GM21619 (cell line): Measurements from ENCODE around the gene LRRC15.

Experiments
- ATAC-seq: cut with Tn5 transposase; IDR thresholded peaks from one replicate; pipeline ENCODE4 v1.9.1; 2021; ENCODE audit not compliant: unreplicated experiment

Gene LRRC15

DNA sequence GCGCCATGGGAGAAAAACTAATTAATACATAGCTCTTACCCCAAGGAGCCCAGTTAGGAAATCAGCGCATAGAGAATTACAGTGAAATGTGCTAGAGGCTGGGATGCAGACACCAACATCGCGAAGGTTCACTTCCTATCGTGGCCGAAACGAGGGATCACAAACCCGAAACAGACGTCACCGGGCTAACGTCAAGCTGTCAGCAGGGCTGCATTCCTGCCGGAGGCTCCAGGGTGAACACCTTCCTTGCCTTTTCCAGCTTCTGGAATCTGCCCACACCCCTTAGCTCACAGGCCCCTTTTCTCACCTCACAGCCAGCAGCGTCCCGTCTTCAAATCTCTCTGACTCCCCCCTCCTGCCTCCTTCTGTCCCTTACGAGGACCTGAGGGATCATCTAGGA, 16.5 kb upstream of the LRRC15 start:
- no peak for ATAC-seq

DNA sequence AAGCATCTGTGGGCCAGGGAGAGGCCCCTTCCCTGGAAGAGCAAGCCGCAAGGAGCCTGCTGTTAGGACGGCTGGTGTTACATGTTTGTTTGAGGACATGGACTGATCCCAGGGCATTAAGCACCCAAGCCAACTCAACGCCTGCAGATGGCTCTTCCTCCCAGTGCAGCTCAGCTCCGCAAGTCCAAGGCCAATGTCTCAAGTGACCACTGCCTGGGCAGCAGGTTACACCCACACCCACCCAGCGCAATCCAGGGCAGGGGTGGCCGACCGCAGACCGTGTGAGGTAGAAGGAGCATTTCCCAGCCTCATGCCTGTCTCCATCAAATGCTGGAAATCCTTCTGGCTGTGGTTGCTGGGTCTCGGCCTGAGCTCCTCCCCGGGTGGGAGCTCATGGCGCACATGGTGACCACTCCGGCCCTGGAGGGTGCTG, 15.0 kb upstream of the LRRC15 start:
- ATAC-seq: no peak

DNA sequence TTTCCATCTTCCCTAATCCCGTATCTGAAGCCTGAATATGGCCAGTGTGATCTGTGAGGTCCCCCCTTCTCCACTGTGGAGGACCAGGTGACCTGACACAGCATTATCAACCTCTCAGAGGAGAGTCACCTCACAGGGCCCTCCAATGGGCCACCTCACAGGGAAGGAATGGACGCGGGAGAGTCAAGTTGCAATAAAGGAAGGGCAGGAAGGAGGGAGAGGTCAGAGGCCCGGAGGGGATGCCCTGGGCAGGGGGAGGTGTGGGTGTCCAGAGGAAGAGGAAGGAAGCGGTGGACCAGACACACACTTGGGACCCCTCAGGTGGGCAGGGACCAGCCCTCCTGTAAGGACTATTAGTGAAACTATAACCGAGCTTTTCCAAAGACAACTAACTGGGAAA, 14.6 kb upstream of the LRRC15 start:
- ATAC-seq: no peak

DNA sequence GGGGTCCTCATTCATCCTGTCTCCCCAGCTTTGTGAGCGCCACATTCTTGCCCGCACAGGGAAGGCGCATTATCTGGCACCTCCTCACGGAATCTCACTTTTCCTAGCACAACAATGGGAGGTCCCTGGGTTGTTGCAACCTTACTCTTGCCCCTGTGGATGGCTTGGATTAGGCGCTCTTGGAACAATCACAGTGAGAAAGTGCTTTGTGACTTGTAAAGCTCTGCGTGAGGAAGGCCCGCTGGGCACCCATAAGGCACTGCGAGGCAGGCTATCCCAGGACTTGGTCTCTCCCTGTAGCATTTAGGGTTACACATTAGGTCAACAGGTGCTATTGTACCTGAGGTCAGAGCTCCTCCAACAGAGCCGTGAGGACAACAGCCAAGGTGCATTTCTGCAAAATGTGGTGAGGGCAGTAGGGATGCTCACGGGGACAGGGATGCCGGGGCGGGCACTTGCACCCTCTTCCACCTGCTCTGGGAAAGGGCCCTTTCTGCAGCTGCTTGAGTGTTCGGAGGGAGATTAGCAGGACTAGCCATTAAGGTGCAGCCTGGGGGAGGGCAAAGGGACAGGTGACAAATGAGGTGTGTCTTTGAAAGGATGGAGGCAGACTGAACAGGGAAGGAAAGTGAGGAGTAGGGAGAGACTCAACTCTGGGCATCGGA, 13.9 kb upstream of the LRRC15 start:
- no peak for ATAC-seq

DNA sequence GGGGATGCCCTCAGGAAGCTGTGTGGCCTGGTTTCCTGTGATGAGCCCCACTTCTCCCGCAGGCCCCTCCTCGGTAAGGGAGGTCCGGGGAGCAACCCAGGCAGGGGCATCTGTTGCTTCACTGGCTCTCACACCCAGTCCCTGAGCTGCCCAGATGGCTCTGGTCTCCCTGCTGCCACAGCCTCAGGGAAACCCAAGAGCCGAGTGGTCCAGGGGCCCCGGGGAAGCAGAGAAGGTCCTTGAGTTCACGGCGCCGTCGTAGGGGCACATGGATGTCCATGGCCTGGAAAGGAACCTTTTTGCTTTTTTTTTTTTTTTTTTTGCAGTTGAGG, 13.3 kb upstream of the LRRC15 start:
- ATAC-seq: no peak

DNA sequence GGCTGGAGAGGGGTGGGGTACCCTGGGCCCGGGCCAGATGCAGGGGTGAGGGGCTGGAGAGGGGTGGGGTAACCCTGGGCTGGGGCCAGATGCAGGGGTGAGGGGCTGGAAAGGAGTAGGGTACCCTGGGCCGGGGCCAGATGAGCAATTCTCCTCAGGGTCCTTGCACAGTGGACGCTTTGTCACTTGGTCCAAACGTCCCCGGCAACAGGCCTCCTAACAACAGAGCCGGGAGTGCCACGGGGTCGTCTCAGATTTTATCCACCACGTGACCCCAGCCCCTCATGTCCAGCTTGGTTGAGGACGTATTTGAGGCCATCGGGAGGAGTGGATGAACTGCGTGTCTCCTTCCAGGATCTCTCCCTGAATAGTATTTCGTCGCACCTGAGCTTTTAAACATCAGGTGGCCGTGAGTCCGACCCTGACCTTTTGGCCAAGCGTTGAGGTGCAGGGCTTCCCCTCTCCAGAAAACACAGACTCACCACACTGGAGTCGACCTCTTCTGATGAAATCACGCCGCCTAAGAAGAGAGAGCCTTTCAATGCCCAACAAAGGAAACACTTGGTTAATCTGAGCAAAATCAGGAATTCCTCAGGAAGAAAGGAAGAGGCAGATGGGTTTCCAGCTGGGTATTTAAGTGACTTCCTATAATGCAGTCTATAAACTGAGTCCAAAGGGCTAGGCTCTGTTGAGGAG, 12.8 kb upstream of the LRRC15 start:
- no peak for ATAC-seq

DNA sequence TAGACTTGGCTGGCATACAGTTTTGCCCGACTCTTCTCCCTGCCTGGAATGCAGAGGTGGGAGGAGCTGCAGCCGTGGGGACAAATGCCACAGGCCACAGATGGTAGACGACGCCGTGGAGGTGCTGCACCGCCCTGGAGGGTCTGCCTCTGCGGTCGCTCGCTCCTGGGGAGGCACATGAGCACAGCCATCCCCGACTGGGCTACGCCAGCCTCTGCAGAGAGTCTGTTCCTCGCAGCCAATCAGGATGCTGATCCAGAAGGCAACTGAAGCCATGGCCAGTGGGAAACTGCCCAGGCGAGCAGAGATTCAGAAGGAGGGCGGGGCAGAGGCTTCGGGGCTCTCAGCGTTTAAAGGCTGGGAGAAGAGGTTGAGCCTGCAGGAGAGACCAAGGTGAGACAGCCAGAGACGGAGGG, 11.9 kb upstream of the LRRC15 start:
- no peak for ATAC-seq

DNA sequence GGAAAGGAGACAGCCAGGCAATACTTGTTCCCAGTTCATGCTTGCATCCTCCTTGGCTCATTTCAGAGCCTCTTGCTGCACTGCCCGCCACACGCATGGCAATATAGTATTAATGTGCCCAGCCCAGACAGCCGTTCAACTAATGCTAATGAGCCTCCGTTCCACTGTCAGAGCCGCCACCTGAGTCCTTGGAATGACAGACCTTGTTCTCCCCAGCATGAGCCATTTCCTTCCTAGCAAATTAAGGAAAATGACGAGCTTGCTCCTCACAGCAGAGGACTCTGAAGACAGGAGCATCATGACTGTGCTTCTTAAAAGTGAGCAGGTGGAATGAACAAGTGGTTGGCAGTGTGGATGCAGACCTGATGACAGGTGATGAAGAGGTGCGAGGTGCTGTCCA, 10.8 kb upstream of the LRRC15 start:
- ATAC-seq: no peak

DNA sequence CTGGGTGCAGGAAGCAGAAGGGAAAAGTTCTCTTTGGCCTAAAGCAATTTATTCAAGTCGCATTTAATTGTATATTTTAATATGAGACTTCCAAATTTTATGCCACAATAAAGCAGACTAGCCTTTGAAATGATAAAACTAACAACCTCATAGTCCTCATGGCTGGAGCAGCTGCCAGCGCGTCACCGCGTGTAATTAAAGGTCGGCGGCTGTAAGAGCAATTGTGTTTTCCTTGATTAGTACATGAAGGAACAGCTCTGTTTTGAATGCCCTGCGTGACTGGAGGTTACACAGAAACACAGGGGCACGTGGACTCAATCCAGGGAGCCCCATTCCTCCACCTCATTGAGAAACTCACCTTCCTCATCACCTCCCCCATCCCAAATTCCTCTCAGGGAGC, 10.1 kb upstream of the LRRC15 start:
- no peak for ATAC-seq

DNA sequence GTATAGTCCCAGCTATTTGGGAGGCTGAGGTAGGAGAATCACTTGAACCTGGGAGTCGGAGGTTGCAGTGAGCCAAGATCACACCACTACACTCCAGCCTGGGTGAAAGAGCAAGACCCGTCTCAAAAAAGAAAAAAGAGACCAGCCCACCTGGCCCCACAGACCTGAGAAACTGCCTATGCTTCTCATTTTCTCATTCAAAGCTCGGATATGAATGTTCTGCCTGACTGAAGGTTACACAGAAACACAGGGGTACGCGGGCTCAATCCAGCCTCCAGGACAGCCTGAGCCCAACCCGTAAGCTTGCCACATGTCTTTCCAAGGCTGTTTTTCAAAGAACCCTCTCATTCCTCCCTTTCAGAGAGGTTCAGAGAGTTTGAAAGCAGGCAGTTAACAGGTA, 9.7 kb upstream of the LRRC15 start:
- no peak for ATAC-seq

DNA sequence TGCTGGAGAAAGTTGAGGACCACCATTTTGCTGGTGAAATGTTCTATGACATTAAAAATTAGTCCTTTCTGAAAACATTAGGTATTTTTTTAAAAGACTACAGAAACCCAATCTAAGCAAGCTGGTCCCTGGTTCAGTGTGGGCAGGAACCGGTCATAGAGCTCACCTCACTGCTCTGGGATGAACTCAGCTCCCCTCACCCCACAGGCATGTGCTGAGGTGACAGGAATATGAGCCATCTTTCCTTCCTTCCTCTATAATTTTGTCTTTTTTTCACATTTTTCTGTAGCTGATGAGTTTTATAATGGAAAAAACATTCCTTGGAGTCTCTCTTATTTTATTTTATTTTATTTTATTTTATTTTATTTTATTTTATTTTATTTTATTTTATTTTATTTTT, 8.2 kb upstream of the LRRC15 start:
- no peak for ATAC-seq

DNA sequence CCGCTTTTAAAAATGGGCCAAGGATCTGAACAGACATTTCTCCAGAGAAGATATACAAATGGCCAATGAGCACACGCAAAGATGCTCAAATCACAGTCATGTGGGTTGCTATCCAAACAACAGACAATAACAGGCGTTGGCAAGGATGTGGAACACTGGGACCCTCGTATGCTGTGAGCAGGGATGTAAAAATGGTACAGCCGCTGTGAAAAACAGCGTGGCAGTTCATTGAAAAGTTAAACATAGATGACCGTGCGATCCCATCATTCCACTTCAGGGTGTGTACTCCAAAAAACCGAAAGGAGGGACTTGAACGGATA, 6.7 kb upstream of the LRRC15 start:
- ATAC-seq: no peak

DNA sequence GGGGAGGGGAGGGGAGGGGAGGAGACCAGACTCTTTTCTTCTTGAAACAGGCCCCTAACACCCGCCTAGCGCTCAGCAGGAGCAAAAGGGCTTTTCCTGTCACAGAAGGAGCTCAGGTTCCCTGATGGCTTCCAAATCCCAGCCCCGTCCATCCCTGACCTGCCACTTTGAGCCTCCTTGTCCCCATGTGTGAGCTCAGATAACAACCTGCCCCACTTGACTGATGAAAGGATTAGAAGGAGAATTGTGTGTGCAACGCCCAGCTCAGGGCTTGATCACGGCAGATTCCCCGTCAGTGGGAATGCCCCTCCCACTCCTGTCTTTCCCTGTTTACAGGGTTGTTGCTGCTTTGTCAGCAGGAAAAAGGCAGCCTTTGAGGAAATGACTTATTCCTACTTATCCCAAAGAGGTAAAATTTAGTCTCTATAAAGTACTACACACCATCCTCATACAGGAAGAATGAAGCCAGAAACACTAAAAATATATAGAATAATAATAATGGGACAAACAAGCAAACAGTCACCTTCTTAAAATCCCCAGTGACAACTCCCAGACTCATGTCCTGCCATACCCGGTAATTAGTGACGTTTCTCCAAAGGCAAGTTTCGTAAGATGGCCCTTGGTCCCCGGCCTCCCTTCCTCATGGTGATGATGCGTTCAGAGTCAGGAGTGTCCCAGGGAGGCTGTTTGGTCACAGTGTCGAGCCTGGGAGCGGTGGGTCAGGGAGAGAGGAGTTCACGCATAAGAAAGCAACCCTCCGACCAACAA, 6.1 kb upstream of the LRRC15 start:
- no peak for ATAC-seq

DNA sequence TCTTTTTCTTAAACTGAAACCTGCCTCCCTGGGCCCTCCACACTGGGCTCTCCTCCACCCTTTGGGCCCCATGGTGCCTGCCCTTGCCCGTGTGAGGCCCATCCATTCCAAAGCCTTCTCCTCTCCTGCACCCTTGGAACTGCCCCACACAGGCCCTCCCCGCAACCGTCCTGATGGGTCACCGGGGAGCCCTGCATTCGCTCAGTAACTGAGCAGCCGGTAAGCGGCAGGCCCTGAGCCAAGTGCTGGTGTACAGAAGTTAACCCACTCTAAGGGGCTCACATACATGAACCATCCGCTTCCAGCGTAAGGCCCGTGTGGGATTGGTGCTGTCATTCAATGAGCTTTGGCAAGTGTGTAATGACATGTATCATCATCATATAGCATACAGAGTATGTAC, 5.4 kb upstream of the LRRC15 start:
- no peak for ATAC-seq

DNA sequence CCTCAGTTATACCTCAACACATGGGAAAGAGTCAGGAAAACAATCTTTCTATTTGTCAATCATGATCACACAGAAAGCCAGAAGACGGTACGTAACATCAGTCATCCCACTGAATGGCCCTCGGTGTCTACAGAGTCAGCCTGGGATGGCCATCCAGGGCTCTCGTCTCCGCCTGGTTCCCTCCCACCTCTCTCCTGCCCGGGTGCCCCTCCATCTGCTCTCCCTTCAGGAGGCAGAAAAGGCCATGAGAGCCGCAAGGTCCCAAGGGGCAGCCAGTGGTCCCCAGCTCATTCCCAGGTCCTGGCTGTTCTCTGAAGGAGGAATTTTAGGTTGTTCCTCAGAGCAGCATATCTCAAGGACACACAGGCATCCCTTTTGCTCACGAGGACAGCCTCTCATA, 4.4 kb upstream of the LRRC15 start:
- ATAC-seq: no peak

DNA sequence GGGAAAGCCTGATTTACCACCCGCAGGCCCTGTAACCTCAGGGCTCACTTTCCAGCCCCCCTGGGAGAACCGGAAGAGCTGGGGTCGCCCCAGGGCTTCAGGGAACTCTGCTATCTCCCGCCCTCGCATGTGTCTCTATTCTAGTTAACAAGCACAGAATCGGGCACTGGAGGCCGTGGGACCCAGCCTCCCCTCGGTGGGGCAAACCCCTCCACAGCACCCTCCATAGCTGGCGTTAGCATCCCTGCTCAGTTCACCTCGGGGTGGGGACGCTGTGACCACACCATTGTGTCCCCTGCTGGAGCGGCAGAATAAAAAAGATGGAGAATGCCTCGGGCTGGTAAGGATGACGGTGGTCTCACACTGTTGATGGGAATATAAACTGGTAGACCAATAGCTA, 3.5 kb upstream of the LRRC15 start:
- no peak for ATAC-seq

DNA sequence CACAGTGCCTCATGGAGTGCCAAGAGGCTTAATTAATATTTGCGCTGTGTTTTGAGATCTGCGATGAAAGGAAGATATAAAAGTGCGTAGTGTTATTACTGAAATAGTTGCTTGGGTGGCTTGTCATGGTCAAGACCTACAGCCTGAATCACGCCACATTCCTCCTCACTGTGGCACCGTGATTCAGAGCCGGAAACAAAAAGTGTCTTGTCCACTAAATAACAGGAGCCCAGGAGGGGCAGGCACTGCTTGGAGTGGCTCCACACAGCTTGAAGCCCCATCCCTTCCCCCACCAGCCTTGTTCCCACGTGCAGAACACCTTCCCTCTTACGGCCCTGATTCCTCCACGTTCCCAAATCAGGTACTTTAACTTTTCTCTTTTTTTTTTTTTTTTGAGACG, 1.2 kb upstream of the LRRC15 start:
- no peak for ATAC-seq

DNA sequence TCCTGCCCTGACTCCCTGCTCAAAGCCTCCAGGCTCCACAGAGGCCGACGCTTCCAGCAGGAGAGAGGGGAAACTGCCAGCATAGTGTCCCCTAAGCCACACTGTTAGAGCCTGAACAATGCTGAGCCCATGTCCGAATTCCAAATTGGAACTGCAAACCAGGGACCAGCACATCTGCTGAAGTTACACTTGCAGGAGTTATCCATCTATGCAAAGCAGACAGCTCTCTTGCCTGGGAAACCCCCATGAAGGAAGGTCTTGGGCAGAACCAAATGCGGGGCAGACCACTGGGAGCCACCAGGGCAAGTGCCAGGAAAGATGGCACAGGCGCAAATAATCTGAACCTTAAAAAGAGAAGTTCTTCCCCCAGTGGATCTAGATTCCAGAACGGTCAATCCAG, 625 bp downstream of the LRRC15 start:
- no peak for ATAC-seq

DNA sequence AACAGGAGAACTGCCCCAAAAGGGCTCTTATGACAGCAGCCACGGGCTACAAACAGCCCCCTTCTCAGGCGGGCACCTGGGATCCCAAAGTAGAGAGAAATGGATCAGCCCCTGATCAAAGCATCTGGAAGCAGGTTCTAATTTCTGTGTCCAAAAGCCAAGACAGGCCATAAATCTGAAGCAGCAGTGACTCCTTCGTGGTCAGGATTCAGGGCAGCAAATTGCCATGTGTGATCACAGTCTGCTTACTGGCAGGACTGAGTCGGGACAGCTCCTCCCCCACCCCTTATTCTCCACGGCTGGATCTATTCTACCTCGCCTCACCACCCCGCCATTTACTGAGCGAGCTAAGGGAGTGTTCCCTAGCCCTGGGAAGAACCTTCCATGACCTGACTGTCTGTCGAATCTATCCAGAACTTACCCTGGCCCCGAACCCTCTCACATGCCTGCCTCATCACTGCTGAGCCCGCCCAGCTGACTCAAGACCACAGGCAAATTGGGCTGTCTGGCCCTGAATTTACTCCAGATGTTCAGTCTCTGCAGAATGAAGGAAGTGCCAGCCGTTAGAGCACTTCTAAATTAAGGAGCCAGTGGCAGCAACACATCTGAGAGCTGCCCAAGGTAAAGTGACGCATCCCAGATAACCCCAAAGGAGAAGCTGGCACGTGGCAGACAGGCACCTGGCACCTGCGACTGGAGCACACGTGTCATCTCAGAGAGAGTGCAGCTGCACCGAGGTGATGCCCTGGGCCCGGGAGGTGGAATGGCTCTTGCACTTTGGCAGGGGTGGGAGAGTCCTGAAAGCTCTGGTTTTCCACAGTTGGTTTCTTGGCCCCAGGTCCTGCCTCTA, 1.3 kb downstream of the LRRC15 start:
- ATAC-seq: no peak

DNA sequence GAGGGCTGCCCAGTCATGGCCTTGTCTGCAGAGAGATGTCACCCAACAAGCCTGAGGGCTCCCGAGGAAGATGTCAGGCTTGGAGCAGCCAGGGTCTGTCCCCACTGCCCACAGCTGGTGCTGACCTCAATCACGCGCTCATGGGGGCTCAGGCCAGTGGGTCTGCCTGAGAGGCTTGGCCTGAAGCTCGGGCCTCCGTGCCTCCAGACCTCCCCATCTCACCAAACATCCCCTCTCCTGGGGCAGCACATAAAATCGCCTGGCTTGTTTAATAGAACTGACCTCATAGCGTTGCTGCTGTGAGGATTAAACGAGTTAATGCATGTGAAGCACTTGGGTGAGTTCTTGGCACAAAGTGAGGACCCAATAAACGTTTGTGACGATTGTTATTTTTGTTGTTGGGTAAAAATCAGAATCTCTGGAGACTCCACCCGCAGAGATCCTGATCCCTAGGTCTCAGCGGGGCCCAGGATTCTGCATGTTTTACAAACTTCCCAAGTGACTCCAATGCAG, 3.5 kb downstream of the LRRC15 start:
- no peak for ATAC-seq

DNA sequence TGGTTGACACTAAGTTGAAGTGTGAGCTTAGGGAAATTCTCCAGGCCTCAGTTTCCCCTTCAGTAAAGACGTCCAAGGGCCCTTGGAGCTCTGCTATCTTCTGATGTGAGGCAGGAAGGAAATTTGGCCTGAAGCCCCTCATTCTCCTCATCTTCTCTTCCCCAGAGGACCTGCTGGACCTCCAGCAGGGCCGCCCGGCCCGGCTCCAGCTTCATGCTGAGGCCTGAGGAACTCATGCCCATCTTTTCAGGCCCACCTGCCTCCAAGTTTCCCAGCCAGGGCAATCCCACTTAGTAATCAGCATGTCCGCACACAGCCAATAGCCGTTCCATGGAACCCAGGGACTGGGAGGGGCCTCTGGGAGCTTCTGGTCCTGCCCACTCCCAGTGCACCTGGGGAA, 4.0 kb downstream of the LRRC15 start:
- no peak for ATAC-seq
